Osteocyte (in vitro differentiated cells): Measurements from ENCODE around the gene BPIFA2. TPM values are rescaled to one million over a fixed set of nuclear protein-coding genes. Genes with fewer than 3 reads are reported as not detected.

Experiments used
- DNase-seq: peaks from one replicate; pipeline ENCODE4 v3.0.0; 2021; ENCODE audit warnings: mixed read lengths; ENCODE audit not compliant: unreplicated experiment; ENCODE audit errors: extremely low spot score
- H3K27ac Mint-ChIP-seq: one replicate; pipeline ENCODE4 v1.8.0; 2021; ENCODE audit warnings: mild to moderate bottlenecking, mixed read lengths; ENCODE audit not compliant: unreplicated experiment
- H3K27me3 Mint-ChIP-seq: one replicate; pipeline ENCODE4 v1.8.0; 2021; ENCODE audit warnings: mixed read lengths; ENCODE audit not compliant: unreplicated experiment
- H3K36me3 Mint-ChIP-seq: one replicate; pipeline ENCODE4 v1.8.0; 2021; ENCODE audit warnings: mixed read lengths; ENCODE audit not compliant: unreplicated experiment
- H3K4me1 Mint-ChIP-seq: one replicate; pipeline ENCODE4 v1.8.0; 2021; ENCODE audit warnings: mixed read lengths; ENCODE audit not compliant: unreplicated experiment
- H3K4me3 Mint-ChIP-seq: one replicate; pipeline ENCODE4 v1.8.0; 2021; ENCODE audit warnings: mild to moderate bottlenecking, moderate library complexity, mixed read lengths; ENCODE audit not compliant: unreplicated experiment
- H3K9me3 Mint-ChIP-seq: one replicate; pipeline ENCODE4 v1.8.0; 2021; ENCODE audit warnings: mixed read lengths; ENCODE audit not compliant: unreplicated experiment
- total RNA-seq: library from RNA; stranded (reverse); gene quantifications from 2 replicates; pipeline ENCODE4 v1.2.1, GENCODE V29; 2021
- TF ChIP-seq, protein P1 (sequence below): fragments of 200-600 bp; sonication (generic); IDR thresholded peaks from 2 replicates; pipeline ENCODE4 v1.5.0; 2021; ENCODE audit warnings: antibody characterized with exemption, mild to moderate bottlenecking, moderate library complexity

Gene BPIFA2
- total RNA-seq, 1 donor from 2014 or later: not detected

DNA sequence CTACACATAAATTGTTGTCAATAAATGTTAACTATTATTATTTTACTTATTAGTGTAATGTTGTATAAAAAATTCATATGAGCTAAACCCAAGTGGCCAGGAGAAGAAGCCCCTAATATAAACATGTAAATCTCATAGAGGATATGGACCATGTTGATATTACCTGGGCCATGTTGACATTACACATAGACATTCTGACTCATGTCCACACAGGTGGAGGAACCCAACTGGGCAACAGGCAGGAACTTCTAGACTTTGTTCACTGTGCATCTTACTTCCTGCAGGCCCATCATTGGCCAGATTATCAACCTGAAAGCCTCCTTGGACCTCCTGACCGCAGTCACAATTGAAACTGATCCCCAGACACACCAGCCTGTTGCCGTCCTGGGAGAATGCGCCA, 7.2 kb downstream of the BPIFA2 start:
- TF ChIP-seq, protein P1, sequence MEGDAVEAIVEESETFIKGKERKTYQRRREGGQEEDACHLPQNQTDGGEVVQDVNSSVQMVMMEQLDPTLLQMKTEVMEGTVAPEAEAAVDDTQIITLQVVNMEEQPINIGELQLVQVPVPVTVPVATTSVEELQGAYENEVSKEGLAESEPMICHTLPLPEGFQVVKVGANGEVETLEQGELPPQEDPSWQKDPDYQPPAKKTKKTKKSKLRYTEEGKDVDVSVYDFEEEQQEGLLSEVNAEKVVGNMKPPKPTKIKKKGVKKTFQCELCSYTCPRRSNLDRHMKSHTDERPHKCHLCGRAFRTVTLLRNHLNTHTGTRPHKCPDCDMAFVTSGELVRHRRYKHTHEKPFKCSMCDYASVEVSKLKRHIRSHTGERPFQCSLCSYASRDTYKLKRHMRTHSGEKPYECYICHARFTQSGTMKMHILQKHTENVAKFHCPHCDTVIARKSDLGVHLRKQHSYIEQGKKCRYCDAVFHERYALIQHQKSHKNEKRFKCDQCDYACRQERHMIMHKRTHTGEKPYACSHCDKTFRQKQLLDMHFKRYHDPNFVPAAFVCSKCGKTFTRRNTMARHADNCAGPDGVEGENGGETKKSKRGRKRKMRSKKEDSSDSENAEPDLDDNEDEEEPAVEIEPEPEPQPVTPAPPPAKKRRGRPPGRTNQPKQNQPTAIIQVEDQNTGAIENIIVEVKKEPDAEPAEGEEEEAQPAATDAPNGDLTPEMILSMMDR: no peak
- Mint-ChIP-seq H3K4me1 (peaks cover 3% of the 10 kb centered on the region), H3K36me3 (no peaks in the 10 kb centered on the region), H3K4me3 (no peak overlapping the region), H3K9me3 (peaks cover 5% of the 10 kb centered on the region), H3K27ac (no peak overlapping the region), H3K27me3 (no peaks in the 10 kb centered on the region)
- no peak for DNase-seq

DNA sequence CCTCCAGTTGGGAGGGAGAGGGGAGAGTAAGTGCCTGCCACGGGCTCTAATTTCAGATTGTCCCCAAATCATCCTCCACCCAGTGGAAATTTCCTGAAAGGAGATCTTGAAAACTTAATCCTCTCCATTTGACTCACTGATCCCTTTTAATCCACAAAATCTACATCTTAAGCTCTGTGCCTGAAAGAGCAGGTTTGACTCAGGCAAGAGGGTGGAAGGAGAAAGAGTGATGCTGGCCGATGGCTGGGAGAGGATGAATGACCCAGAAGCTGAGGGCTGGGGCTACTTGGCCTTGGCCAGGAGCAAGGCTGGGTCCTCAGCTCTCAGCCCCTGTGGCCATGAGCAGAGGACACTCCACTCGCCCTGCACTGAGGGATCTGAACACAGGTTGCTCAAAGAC, 8.1 kb downstream of the BPIFA2 start:
- no peaks in the 10 kb centered on the region for H3K27me3 Mint-ChIP-seq
- no peak for DNase-seq
- peaks cover 4% of the 10 kb centered on the region for H3K9me3 Mint-ChIP-seq
- no peak overlapping the region for H3K4me3 Mint-ChIP-seq
- no peak overlapping the region for H3K27ac Mint-ChIP-seq
- TF ChIP-seq, protein P1: no peak
- H3K4me1 Mint-ChIP-seq: peaks cover 3% of the 10 kb centered on the region
- H3K36me3 Mint-ChIP-seq: no peaks in the 10 kb centered on the region

DNA sequence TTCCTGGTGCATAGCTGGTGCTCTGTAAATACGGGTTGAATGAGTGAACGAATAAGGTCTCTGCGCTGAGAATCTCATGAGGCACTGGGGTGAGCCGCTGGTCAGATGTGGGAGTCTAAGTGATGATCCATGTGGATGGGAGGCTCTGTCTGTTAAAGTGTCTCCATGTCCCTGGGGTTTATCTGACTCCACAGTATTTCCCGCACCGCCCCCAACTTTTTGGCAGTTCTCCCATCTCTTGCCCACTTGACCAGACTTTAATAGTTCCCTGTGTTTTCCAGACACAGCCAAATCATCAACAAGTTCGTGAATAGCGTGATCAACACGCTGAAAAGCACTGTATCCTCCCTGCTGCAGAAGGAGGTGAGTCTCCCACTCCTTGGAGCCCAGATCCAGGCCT, 9.9 kb downstream of the BPIFA2 start:
- no peak for DNase-seq
- no peaks in the 10 kb centered on the region for H3K36me3 Mint-ChIP-seq
- H3K4me3 Mint-ChIP-seq: no peak overlapping the region
- TF ChIP-seq, protein P1: no peak
- H3K27ac Mint-ChIP-seq: no peak overlapping the region
- no peaks in the 10 kb centered on the region for H3K27me3 Mint-ChIP-seq
- H3K9me3 Mint-ChIP-seq: no peaks in the 10 kb centered on the region
- H3K4me1 Mint-ChIP-seq: peaks cover 3% of the 10 kb centered on the region

DNA sequence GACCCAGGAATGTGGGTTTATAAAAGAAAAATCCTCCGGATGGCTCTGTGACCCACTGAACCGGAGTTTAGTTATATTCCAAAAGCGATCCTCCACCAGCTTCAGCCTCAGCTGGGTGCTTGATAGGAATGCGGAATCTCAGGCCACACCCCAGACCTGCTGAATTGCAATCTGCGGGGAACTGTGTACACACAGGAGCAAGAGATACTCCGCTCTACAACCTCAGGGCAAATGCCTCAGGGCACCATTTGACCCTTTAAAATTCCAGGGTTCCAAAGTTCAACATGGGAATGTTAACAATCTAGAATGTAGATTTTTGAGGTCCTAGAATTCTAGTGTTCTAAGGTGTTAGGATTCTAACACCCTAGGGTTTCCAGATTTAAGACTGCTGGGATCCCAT, 10.8 kb downstream of the BPIFA2 start:
- TF ChIP-seq, protein P1: no peak
- no peak overlapping the region for H3K27ac Mint-ChIP-seq
- H3K4me1 Mint-ChIP-seq: peaks cover 3% of the 10 kb centered on the region
- no peak for DNase-seq
- no peak overlapping the region for H3K4me3 Mint-ChIP-seq
- peaks cover 7% of the 10 kb centered on the region for H3K9me3 Mint-ChIP-seq
- H3K27me3 Mint-ChIP-seq: no peaks in the 10 kb centered on the region
- no peaks in the 10 kb centered on the region for H3K36me3 Mint-ChIP-seq

DNA sequence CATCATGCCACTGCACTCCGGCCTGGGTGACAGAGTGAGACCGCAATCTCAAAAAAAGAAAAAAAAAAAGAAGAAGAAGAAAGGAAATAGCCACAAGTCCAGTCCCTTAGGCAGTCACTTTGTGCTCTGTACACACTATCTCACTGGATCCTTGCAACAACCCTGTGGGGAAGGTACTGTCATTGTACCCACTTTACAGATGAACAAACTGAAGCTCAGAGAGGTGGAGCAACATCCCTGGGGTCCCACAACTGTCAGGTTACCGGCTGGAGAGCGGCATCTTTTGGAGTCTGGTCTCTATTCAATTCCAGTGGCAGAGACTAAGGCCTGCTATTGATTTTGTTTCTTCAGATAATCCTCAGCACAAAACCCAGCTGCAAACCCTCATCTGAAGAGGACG, 12.2 kb downstream of the BPIFA2 start:
- no peak for DNase-seq
- TF ChIP-seq, protein P1: no peak
- Mint-ChIP-seq H3K27ac (no peak overlapping the region), H3K4me3 (no peak overlapping the region), H3K36me3 (no peaks in the 10 kb centered on the region), H3K27me3 (no peaks in the 10 kb centered on the region), H3K9me3 (peaks cover 9% of the 10 kb centered on the region), H3K4me1 (peaks cover 3% of the 10 kb centered on the region)
